ENCODE data around the gene C2orf76.

The C2orf76 gene

GRCh38 chr2:119260646-119261492 is 105.8 kb downstream of the C2orf76 start:
- DNase-seq = no peak

GRCh38 chr2:119259296-119259860 is 107.3 kb downstream of the C2orf76 start:
- DNase-seq = no peak

GRCh38 chr2:119257198-119257597 is 109.4 kb downstream of the C2orf76 start:
- no peak for DNase-seq

GRCh38 chr2:119256582-119256921 is 110.1 kb downstream of the C2orf76 start:
- no peak for DNase-seq

GRCh38 chr2:119255760-119256581 is 110.7 kb downstream of the C2orf76 start:
- DNase-seq = no peak

- DNase-seq = no peak
These were observed 112.0 kb downstream of the C2orf76 start for GRCh38 chr2:119254601-119255080.

- no peak for DNase-seq
These were observed 112.7 kb downstream of the C2orf76 start for GRCh38 chr2:119253760-119254600.

GRCh38 chr2:119253114-119253702 is 113.4 kb downstream of the C2orf76 start:
- DNase-seq = no peak
